GM12878 (cell line): ENCODE results near the gene ZNF782.

ENCODE experiments used
- BRCA1 ChIP-seq: IDR thresholded peaks from 2 replicates; pipeline ENCODE4 v1.6.1; 2011; ENCODE audit warnings: low read depth, low read length, improper control_type of control experiment
- CBFB ChIP-seq: IDR thresholded peaks from 2 replicates; pipeline ENCODE4 v1.6.1; 2016; ENCODE audit warnings: antibody characterized with exemption, low read depth
- GABPA ChIP-seq: IDR thresholded peaks from 2 replicates; pipeline ENCODE4 v1.6.1; 2014; ENCODE audit warnings: antibody characterized with exemption, low read depth, mild to moderate bottlenecking, inconsistent platforms
- MAX ChIP-seq: IDR thresholded peaks from 2 replicates; pipeline ENCODE4 v1.6.1; 2012; ENCODE audit warnings: low read depth, low read length, improper control_type of control experiment
- POLR2AphosphoS2 ChIP-seq: IDR thresholded peaks from 2 replicates; pipeline ENCODE4 v1.6.1; 2011; ENCODE audit warnings: low read depth, mild to moderate bottlenecking, low read length, improper control_type of control experiment, moderate library complexity

DNA sequence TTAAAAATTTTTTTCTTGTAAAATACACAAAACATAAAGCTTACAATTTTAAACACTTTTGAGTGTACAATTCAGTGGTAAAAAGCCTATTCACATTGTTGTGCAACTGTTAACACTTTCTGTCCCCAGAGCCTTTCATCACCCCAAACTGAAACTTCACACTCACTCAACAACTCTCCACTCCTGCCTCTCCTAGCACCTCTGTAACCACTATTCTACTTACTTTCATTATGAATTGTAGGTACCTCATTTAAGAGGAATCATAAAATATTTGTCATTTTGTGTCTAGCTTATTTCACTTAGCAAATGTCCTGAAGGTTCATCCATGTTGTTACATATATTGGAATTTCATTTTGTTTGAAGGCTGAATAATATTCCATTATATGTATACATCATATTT lies 72.1 kb downstream of the ZNF782 start:
- TF ChIP-seq GABPA (no peak), POLR2AphosphoS2 (no peak), MAX (no peak), BRCA1 (no peak), CBFB (no peak)
